ENCODE data around the gene CDK19. TPM values are rescaled to one million over a fixed set of nuclear protein-coding genes. Genes with fewer than 3 reads are reported as not detected.
A peak's percentile ranks its signal among the peaks of the same experiment; 100 is the strongest.
"Not testable (repeated sequence)": the region's sequence is repeated elsewhere in the genome, so short reads cannot be mapped to it uniquely, and the experiment has no call there.

Gene CDK19
- total and polyA plus RNA-seq, 4 experiments from 2014 or later, result 1.0 to 24.3 (median 13.2) TPM

DNA sequence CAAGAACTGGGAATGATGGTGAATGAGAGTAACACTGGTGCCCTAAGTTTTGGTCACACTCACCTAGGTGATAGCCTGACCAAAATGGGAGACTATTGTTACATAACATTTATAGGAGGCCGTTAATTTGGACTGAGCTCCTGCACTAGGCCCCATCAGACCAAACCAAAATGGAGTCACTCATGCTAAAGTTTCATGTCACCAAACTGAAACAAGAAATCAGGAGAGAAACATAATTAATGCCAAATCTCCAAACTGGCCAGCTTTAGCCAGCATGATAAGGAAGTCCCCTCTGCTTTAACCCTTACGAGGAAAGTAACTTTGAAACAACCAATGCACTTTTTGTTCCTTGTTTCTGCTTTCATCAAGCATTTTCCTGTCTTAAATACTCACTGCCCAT lies 227.9 kb downstream of the CDK19 start:
- no peaks in the 10 kb centered on the region for H3K36me3 Mint-ChIP-seq
- Histone ChIP-seq H3K4me3 (ENCODE audit: low read length in 2 of 2) (no peak overlapping the region), H3K9me3 (ENCODE audit: control insufficient read depth in 1 of 2, low read length in 2 of 2) (no peaks in the 10 kb centered on the region), H3K4me1 (ENCODE audit: insufficient read depth, low read length) (no peaks in the 10 kb centered on the region), H3K36me3 (ENCODE audit: insufficient read depth, low read length) (no peaks in the 10 kb centered on the region), H3K27me3 (ENCODE audit: insufficient read depth, low read length) (no peaks in the 10 kb centered on the region), H3K27ac (ENCODE audit: low read depth, low read length) (no peak overlapping the region)
- peaks cover 0 to 11% (median 4%) of the 10 kb centered on the region in 4 donors for H3K4me1 Mint-ChIP-seq
- no peak overlapping the region for H3K27ac Mint-ChIP-seq
- POLR2A ChIA-PET (ENCODE audit: partially characterized antibody), result no interaction called here
- intact Hi-C loops (cut with micrococcal nuclease), result no loop called here
- CTCF ChIA-PET (ENCODE audit: partially characterized antibody), result no interaction called here
- no peak overlapping the region for H3K4me3 Mint-ChIP-seq
- H3K9me3 Mint-ChIP-seq, result no peaks in the 10 kb centered on the region
- H3K27me3 Mint-ChIP-seq, result no peaks in the 10 kb centered on the region
- no peak for DNase-seq

DNA sequence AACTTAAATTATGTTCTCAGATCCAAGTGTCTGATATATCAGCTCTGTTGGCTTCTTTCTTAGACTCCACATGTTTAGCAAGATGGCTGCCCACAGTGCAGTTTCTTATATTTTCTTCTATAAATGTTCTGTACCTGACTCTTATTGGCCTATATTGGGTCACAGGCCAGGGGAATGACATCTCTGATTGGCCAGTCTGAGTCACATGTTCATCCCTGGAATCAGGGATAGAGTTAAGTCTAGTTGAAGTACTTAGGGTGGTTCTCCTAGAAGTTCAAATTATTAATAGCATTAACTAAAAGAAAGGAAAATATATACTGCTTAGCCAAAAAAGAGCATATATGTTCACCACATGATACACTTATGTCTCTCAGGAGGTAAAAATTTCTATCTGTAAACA lies 233.6 kb downstream of the CDK19 start:
- Histone ChIP-seq H3K27ac (ENCODE audit: low read depth, low read length) (no peak overlapping the region), H3K9me3 (ENCODE audit: control insufficient read depth in 1 of 2, low read length in 2 of 2) (no peaks in the 10 kb centered on the region), H3K4me1 (ENCODE audit: insufficient read depth, low read length) (no peaks in the 10 kb centered on the region), H3K27me3 (ENCODE audit: insufficient read depth, low read length) (no peaks in the 10 kb centered on the region), H3K4me3 (ENCODE audit: low read length in 2 of 2) (no peak overlapping the region), H3K36me3 (ENCODE audit: insufficient read depth, low read length) (no peaks in the 10 kb centered on the region)
- H3K4me3 Mint-ChIP-seq, result no peak overlapping the region
- no peaks in the 10 kb centered on the region for H3K27me3 Mint-ChIP-seq
- H3K27ac Mint-ChIP-seq, result no peak overlapping the region
- DNase-seq, result no peak
- H3K9me3 Mint-ChIP-seq, result peaks cover 0 to 10% (median under 1%) of the 10 kb centered on the region in 8 donors
- intact Hi-C loops (cut with micrococcal nuclease), result no loop called here
- H3K36me3 Mint-ChIP-seq, result peaks cover 0 to 3% of the 10 kb centered on the region in 2 donors
- peaks cover 0 to 8% (median 0%) of the 10 kb centered on the region in 4 donors for H3K4me1 Mint-ChIP-seq
- POLR2A ChIA-PET (ENCODE audit: partially characterized antibody), result interaction anchor here (1.0 kb wide), 1 partner anchor 20 kb away, joined by 4 read pairs; no protein-coding TSS in a partner anchor
- CTCF ChIA-PET (ENCODE audit: partially characterized antibody), result interaction anchor here (0.9 to 1.4 kb wide), 2 partner anchors 20 to 22 kb away, joined by 3 to 7 read pairs; no protein-coding TSS in a partner anchor

DNA sequence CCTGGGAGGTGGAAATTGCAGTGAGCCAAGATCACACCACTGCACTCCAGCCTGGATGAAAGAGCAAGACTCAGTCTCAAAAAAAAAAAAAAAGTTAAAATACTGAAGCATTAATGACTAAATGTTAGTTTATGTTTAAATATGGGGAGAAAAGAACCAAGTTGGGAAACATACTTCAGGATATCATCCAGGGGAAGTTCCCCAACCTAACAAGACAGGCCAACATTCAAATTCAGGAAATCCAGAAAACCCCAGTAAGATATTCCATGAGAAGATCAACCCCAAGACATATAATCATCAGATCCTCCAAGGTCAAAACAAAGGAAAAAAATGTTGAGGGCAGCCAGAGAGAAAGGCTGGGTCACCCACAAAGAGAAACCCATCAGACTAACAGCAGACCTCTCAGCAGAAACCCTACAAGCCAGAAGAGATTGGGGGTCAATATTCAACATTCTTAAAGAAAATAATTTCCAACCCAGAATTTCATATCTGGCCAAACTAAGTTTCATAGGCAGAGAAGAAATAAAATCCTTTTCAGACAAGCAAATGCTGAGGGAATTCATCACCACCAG lies 237.6 kb downstream of the CDK19 start:
- H3K4me3 Mint-ChIP-seq; H3K27me3 Mint-ChIP-seq; H3K27me3 ChIP-seq (ENCODE audit: insufficient read depth, low read length); DNase-seq; H3K36me3 Mint-ChIP-seq; H3K4me3 ChIP-seq (ENCODE audit: low read length in 2 of 2); CTCF ChIA-PET (ENCODE audit: partially characterized antibody); H3K4me1 Mint-ChIP-seq; intact Hi-C loops (cut with micrococcal nuclease); POLR2A ChIA-PET (ENCODE audit: partially characterized antibody); H3K4me1 ChIP-seq (ENCODE audit: insufficient read depth, low read length); H3K9me3 ChIP-seq (ENCODE audit: control insufficient read depth in 1 of 2, low read length in 2 of 2); H3K27ac Mint-ChIP-seq; H3K27ac ChIP-seq (ENCODE audit: low read depth, low read length); H3K36me3 ChIP-seq (ENCODE audit: insufficient read depth, low read length): not testable (repeated sequence)
- H3K9me3 Mint-ChIP-seq, result peaks cover 0 to 10% (median under 1%) of the 10 kb centered on the region in 8 donors

DNA sequence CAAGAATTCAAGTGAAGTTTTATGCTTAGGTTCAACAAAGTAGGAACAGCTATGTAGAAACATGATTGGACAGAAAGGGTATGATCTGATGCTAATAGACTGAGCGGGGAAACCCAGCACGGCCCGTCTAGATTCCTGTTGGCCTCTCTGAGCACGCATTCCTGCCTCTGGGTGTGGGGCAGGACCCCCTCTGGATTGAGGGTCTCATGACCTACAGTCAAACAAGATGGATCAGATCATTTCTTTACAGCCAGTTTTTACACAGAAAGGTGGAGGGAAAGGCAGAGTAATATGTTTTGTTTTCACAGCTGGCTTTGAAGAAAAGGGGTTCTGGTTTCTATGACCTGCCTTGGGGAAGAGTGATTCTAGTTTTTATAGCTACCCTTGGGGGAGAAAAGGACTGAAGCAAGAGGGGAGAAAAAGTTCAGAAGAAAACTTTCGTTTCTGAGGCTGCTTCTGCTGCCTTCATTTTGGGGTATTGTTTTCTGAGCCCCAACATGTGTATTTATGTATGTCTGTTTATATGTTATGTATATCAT lies 239.3 kb downstream of the CDK19 start:
- Histone ChIP-seq H3K9me3 (ENCODE audit: control insufficient read depth in 1 of 2, low read length in 2 of 2) (no peaks in the 10 kb centered on the region), H3K27me3 (ENCODE audit: insufficient read depth, low read length) (no peaks in the 10 kb centered on the region), H3K4me1 (ENCODE audit: insufficient read depth, low read length) (no peaks in the 10 kb centered on the region), H3K4me3 (ENCODE audit: low read length in 2 of 2) (no peak overlapping the region), H3K27ac (ENCODE audit: low read depth, low read length) (no peak overlapping the region), H3K36me3 (ENCODE audit: insufficient read depth, low read length) (no peaks in the 10 kb centered on the region)
- Mint-ChIP-seq H3K27ac (peak overlapping the region in 2 of 7 donors; percentile 36 to 43), H3K36me3 (peaks cover 0 to 8% of the 10 kb centered on the region in 2 donors), H3K9me3 (peaks cover 0 to 10% (median under 1%) of the 10 kb centered on the region in 8 donors), H3K4me1 (peaks cover 0 to 8% (median under 1%) of the 10 kb centered on the region in 4 donors), H3K27me3 (peaks cover 0 to 1% of the 10 kb centered on the region in 2 donors), H3K4me3 (no peak overlapping the region)
- DNase-seq, result no peak
- intact Hi-C loops (cut with micrococcal nuclease), result no loop called here
- POLR2A ChIA-PET (ENCODE audit: partially characterized antibody), result no interaction called here
- CTCF ChIA-PET (ENCODE audit: partially characterized antibody), result no interaction called here

DNA sequence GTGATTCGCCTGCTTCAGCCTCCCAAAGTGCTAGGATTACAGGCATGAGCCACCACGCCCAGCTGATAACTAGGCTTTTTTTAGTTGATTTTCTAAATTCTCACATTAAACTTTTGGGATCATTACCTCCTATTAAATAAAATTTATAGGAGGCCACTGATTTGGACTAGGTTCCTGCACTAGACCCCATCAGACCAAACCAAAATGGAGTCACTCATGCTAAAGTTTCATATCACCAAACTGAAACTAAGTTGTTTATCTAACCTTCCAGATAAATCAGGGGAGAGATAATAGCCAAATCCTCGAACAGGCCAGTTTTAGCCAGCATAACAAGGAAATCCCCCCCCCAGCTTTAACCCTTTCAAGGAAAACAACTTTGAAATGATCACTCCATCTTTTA lies 240.5 kb downstream of the CDK19 start:
- Histone ChIP-seq H3K4me1 (ENCODE audit: insufficient read depth, low read length) (no peaks in the 10 kb centered on the region), H3K27ac (ENCODE audit: low read depth, low read length) (no peak overlapping the region), H3K27me3 (ENCODE audit: insufficient read depth, low read length) (no peaks in the 10 kb centered on the region), H3K9me3 (ENCODE audit: control insufficient read depth in 1 of 2, low read length in 2 of 2) (no peaks in the 10 kb centered on the region), H3K4me3 (ENCODE audit: low read length in 2 of 2) (no peak overlapping the region), H3K36me3 (ENCODE audit: insufficient read depth, low read length) (no peaks in the 10 kb centered on the region)
- no peak overlapping the region for H3K27ac Mint-ChIP-seq
- H3K9me3 Mint-ChIP-seq, result peaks cover 0 to 10% (median under 1%) of the 10 kb centered on the region in 8 donors
- POLR2A ChIA-PET (ENCODE audit: partially characterized antibody), result no interaction called here
- peaks cover 0 to 8% of the 10 kb centered on the region in 2 donors for H3K36me3 Mint-ChIP-seq
- H3K4me1 Mint-ChIP-seq, result peaks cover 0 to 4% (median under 1%) of the 10 kb centered on the region in 4 donors
- intact Hi-C loops (cut with micrococcal nuclease), result no loop called here
- CTCF ChIA-PET (ENCODE audit: partially characterized antibody), result no interaction called here
- H3K4me3 Mint-ChIP-seq, result no peak overlapping the region
- no peak for DNase-seq
- H3K27me3 Mint-ChIP-seq, result peaks cover 0 to 1% of the 10 kb centered on the region in 2 donors

DNA sequence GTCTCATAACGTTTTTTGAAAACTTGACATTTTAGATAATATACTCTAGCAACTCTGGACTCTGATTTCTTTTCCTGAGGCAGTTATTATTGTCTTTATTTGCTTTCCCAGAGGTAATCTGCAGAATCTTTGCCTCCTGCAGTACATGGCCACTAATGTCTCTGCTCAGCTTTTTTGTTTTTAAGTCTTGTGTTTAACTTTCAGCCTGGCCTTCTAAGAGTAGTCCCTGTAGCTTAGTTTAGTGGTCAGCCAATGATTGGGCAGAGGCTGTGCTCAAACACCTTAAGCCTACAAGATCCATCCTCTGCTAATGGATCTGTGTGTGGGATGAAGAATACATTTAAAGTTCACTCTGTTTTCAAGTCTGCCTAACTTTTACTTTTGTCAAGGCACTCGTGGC lies 241.7 kb downstream of the CDK19 start:
- no peak for DNase-seq
- CTCF ChIA-PET (ENCODE audit: partially characterized antibody), result interaction anchor here (0.6 kb wide), 1 partner anchor 22 kb away, joined by 3 read pairs; no protein-coding TSS in a partner anchor
- Mint-ChIP-seq H3K27me3 (peaks cover 0 to 1% of the 10 kb centered on the region in 2 donors), H3K4me3 (no peak overlapping the region), H3K27ac (no peak overlapping the region), H3K4me1 (peaks cover 0 to 4% (median under 1%) of the 10 kb centered on the region in 4 donors), H3K36me3 (peaks cover 0 to 4% of the 10 kb centered on the region in 2 donors), H3K9me3 (peaks cover 0 to 5% (median 0%) of the 10 kb centered on the region in 8 donors)
- H3K27ac ChIP-seq (ENCODE audit: low read depth, low read length), result no peak overlapping the region
- POLR2A ChIA-PET (ENCODE audit: partially characterized antibody), result no interaction called here
- intact Hi-C loops (cut with micrococcal nuclease), result no loop called here
- H3K27me3 ChIP-seq (ENCODE audit: insufficient read depth, low read length), result no peaks in the 10 kb centered on the region
- H3K36me3 ChIP-seq (ENCODE audit: insufficient read depth, low read length), result no peaks in the 10 kb centered on the region
- H3K9me3 ChIP-seq (ENCODE audit: control insufficient read depth in 1 of 2, low read length in 2 of 2), result no peaks in the 10 kb centered on the region
- no peaks in the 10 kb centered on the region for H3K4me1 ChIP-seq (ENCODE audit: insufficient read depth, low read length)
- H3K4me3 ChIP-seq (ENCODE audit: low read length in 2 of 2), result no peak overlapping the region

DNA sequence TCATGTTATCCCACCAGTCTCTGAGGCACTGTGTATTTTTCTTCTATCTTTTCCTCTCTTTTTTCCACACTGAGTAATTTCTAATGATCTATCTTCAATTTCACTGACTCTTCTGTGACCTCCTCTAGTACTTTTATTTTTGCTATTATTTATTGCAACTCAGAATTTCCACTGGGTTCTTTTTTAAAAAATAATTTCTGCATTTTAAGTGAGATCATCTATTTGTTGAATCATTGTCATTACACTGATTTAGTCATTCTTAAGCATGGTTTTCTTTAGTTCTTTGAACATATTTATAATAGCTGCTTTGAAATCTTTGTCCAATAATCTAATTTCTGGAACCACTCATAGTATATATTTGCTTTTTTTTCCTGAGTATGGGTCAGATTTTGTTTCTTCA lies 242.1 kb downstream of the CDK19 start:
- ChIA-PET POLR2A (ENCODE audit: partially characterized antibody) (no interaction called here), CTCF (ENCODE audit: partially characterized antibody) (interaction anchor here (0.6 kb wide), 1 partner anchor 22 kb away, joined by 3 read pairs; no protein-coding TSS in a partner anchor)
- Histone ChIP-seq H3K4me1 (ENCODE audit: insufficient read depth, low read length) (no peaks in the 10 kb centered on the region), H3K9me3 (ENCODE audit: control insufficient read depth in 1 of 2, low read length in 2 of 2) (no peaks in the 10 kb centered on the region), H3K27ac (ENCODE audit: low read depth, low read length) (no peak overlapping the region), H3K4me3 (ENCODE audit: low read length in 2 of 2) (no peak overlapping the region), H3K27me3 (ENCODE audit: insufficient read depth, low read length) (no peaks in the 10 kb centered on the region), H3K36me3 (ENCODE audit: insufficient read depth, low read length) (no peaks in the 10 kb centered on the region)
- Mint-ChIP-seq H3K27ac (no peak overlapping the region), H3K9me3 (peaks cover 0 to 4% (median 0%) of the 10 kb centered on the region in 8 donors), H3K4me3 (no peak overlapping the region), H3K4me1 (peaks cover under 1 to 4% (median 2%) of the 10 kb centered on the region in 4 donors), H3K27me3 (peaks cover 0 to 1% of the 10 kb centered on the region in 2 donors), H3K36me3 (peaks cover 0 to 4% of the 10 kb centered on the region in 2 donors)
- intact Hi-C loops (cut with micrococcal nuclease), result no loop called here
- no peak for DNase-seq
